ENCODE results near the gene SLC25A45.

Gene SLC25A45

GRCh38 chr11:65384301-65384889, 1.9 kb upstream of the SLC25A45 start:
- no peak for DNase-seq

- DNase-seq: no peak
Observed at GRCh38 chr11:65383778-65384177, 1.3 kb upstream of the SLC25A45 start.

- no peak for DNase-seq
Observed at GRCh38 chr11:65382804-65383368, 440 bp upstream of the SLC25A45 start.

- no peak for DNase-seq
Observed at GRCh38 chr11:65381716-65382032, 772 bp downstream of the SLC25A45 start.

GRCh38 chr11:65380460-65381119, 1.9 kb downstream of the SLC25A45 start:
- DNase-seq: no peak

- no peak for DNase-seq
Observed at GRCh38 chr11:65379698-65380459, 2.6 kb downstream of the SLC25A45 start.

GRCh38 chr11:65378928-65379638, 3.4 kb downstream of the SLC25A45 start:
- DNase-seq: no peak

GRCh38 chr11:65378208-65378927, 4.1 kb downstream of the SLC25A45 start:
- no peak for DNase-seq

- DNase-seq: no peak
Observed at GRCh38 chr11:65377777-65378176, 4.7 kb downstream of the SLC25A45 start.

- DNase-seq: no peak
Observed at GRCh38 chr11:65377036-65377435, 5.4 kb downstream of the SLC25A45 start.

GRCh38 chr11:65376138-65376713, 6.2 kb downstream of the SLC25A45 start:
- DNase-seq: no peak

- no peak for DNase-seq
Observed at GRCh38 chr11:65375012-65375411, 7.4 kb downstream of the SLC25A45 start.

GRCh38 chr11:65373839-65374580, 8.4 kb downstream of the SLC25A45 start:
- no peak for DNase-seq

GRCh38 chr11:65370659-65371049, 11.8 kb downstream of the SLC25A45 start:
- no peak for DNase-seq

- no peak for DNase-seq
Observed at GRCh38 chr11:65366340-65366773, 16.1 kb downstream of the SLC25A45 start.

GRCh38 chr11:65363770-65364169, 18.7 kb downstream of the SLC25A45 start:
- no peak for DNase-seq

GRCh38 chr11:65362966-65363365, 19.5 kb downstream of the SLC25A45 start:
- no peak for DNase-seq

- DNase-seq: no peak
Observed at GRCh38 chr11:65362320-65362931, 20.0 kb downstream of the SLC25A45 start.

- DNase-seq: no peak
Observed at GRCh38 chr11:65357856-65358356, 24.5 kb downstream of the SLC25A45 start.

GRCh38 chr11:65356394-65356972, 26.0 kb downstream of the SLC25A45 start:
- no peak for DNase-seq

All from activated CD4-positive, CD25-positive, alpha-beta regulatory T cell treated with anti-CD3 and anti-CD28 coated beads, Interleukin-2, amount 50 U/mL, for 72 hours (primary cell).